GM18909 (cell line): Measurements from ENCODE around the gene TCERG1.

Source experiments
- ATAC-seq: cut with Tn5 transposase; IDR thresholded peaks from one replicate; pipeline ENCODE4 v1.9.1; 2021; ENCODE audit warnings: mild to moderate bottlenecking; ENCODE audit not compliant: unreplicated experiment, poor library complexity

Gene TCERG1

GRCh38 chr5:146446861-146447733 lies at the start of gene TCERG1:
Gene TCERG1 (plus strand): TSS chr5:146447333. CDS start chr5:146447350, 17 bp downstream.
- peak; percentile 98 for ATAC-seq

GRCh38 chr5:146398826-146399225 lies 48.3 kb upstream of the TCERG1 start:
- no peak for ATAC-seq

GRCh38 chr5:146399481-146399880 lies 47.7 kb upstream of the TCERG1 start:
- ATAC-seq = no peak

- ATAC-seq = no peak
These were observed 46.9 kb upstream of the TCERG1 start for GRCh38 chr5:146400201-146400600.

- ATAC-seq = no peak
These were observed 46.1 kb upstream of the TCERG1 start for GRCh38 chr5:146401021-146401420.

- no peak for ATAC-seq
These were observed 44.2 kb upstream of the TCERG1 start for GRCh38 chr5:146402949-146403348.

- no peak for ATAC-seq
These were observed 38.0 kb upstream of the TCERG1 start for GRCh38 chr5:146409054-146409671.

- no peak for ATAC-seq
These were observed 36.9 kb upstream of the TCERG1 start for GRCh38 chr5:146410272-146410671.

- no peak for ATAC-seq
These were observed 27.4 kb upstream of the TCERG1 start for GRCh38 chr5:146419696-146420095.

- no peak for ATAC-seq
These were observed 22.1 kb upstream of the TCERG1 start for GRCh38 chr5:146425023-146425422.

GRCh38 chr5:146426305-146426704 lies 20.8 kb upstream of the TCERG1 start:
- ATAC-seq = no peak

- peak; percentile 82 for ATAC-seq
These were observed 20.1 kb upstream of the TCERG1 start for GRCh38 chr5:146426853-146427618.

GRCh38 chr5:146427619-146427997 lies 19.5 kb upstream of the TCERG1 start:
- no peak for ATAC-seq

- no peak for ATAC-seq
These were observed 18.5 kb upstream of the TCERG1 start for GRCh38 chr5:146428658-146429057.

- ATAC-seq = no peak
These were observed 6.8 kb upstream of the TCERG1 start for GRCh38 chr5:146440353-146440752.

GRCh38 chr5:146440870-146441495 lies 6.2 kb upstream of the TCERG1 start:
- no peak for ATAC-seq

GRCh38 chr5:146441896-146442295 lies 5.2 kb upstream of the TCERG1 start:
- no peak for ATAC-seq

- peak; percentile 24 for ATAC-seq
These were observed 724 bp downstream of the TCERG1 start for GRCh38 chr5:146447734-146448380.

GRCh38 chr5:146448783-146449519 lies 1.8 kb downstream of the TCERG1 start:
- no peak for ATAC-seq
